Prostate gland (tissue), 2 donors: ENCODE data around the gene SCCPDH.

Experiments used
- CTCF ChIP-seq, 4 experiments: fragments of 200-600 bp in 2 of 4; fragments of 450-650 bp in 2 of 4; sonication (generic) in 2 of 4; IDR thresholded peaks; 1 replicate in 3 of 4; 2 replicates in 1 of 4; pipeline ENCODE4 v1.5.1; 2016 to 2019; ENCODE audit warnings: antibody characterized with exemption in 4 of 4, mild to moderate bottlenecking in 2 of 4, moderate library complexity in 2 of 4
- POLR2AphosphoS5 ChIP-seq: sonication (generic); formaldehyde crosslinking; IDR thresholded peaks from one replicate; pipeline ENCODE4 v1.6.1; 2017; ENCODE audit warnings: antibody characterized with exemption

- no peak for TF ChIP-seq CTCF (IDR thresholded peaks at IDR 0.05)
- TF ChIP-seq POLR2AphosphoS5 = no peak
Observed at GRCh38 chr1:246730839-246731238, 6.6 kb downstream of the SCCPDH start.
